H9 (cell line): ENCODE data around the gene OR9Q1. TPM values are rescaled to one million over a fixed set of nuclear protein-coding genes. Genes with fewer than 3 reads are reported as not detected.
"Not testable (repeated sequence)": the region's sequence is repeated elsewhere in the genome, so short reads cannot be mapped to it uniquely, and the experiment has no call there.

Experiments used
- DNase-seq: peaks from one replicate; pipeline ENCODE4 v3.0.0-alpha.2; 2017
- H2AFZ ChIP-seq: one replicate; pipeline ENCODE4 v1.6.1; 2013; ENCODE audit warnings: mild to moderate bottlenecking, low read length, control low read depth, moderate library complexity
- H2AK5ac ChIP-seq: 2 replicates; pipeline ENCODE4 v1.6.1; 2013; ENCODE audit warnings: low read length, control low read depth, mixed read lengths; ENCODE audit not compliant: insufficient read length
- H2BK120ac ChIP-seq: one replicate; pipeline ENCODE4 v1.6.1; 2013; ENCODE audit warnings: low read depth, mild to moderate bottlenecking, low read length, control low read depth, inconsistent platforms; ENCODE audit not compliant: poor library complexity, severe bottlenecking
- H2BK12ac ChIP-seq: 2 replicates; pipeline ENCODE4 v1.6.1; 2013; ENCODE audit warnings: low read length, control low read depth, mixed read lengths, low read depth; ENCODE audit not compliant: insufficient read length
- H2BK15ac ChIP-seq: 2 replicates; pipeline ENCODE4 v1.6.1; 2013; ENCODE audit warnings: low read depth, low read length, control low read depth
- H2BK20ac ChIP-seq: one replicate; pipeline ENCODE4 v1.6.1; 2013; ENCODE audit warnings: low read depth, mild to moderate bottlenecking, low read length, control low read depth, inconsistent platforms; ENCODE audit not compliant: poor library complexity, severe bottlenecking
- H2BK5ac ChIP-seq: 2 replicates; pipeline ENCODE4 v1.6.1; 2013; ENCODE audit warnings: low read length, control low read depth, mixed read lengths; ENCODE audit not compliant: insufficient read length
- H3K14ac ChIP-seq: 2 replicates; pipeline ENCODE4 v1.6.1; 2013; ENCODE audit warnings: low read length, control low read depth; ENCODE audit not compliant: insufficient read depth
- H3K18ac ChIP-seq: 2 replicates; pipeline ENCODE4 v1.6.1; 2013; ENCODE audit warnings: low read depth, mild to moderate bottlenecking, mixed read lengths, low read length, control low read depth; ENCODE audit not compliant: insufficient read length
- H3K23ac ChIP-seq: 2 replicates; pipeline ENCODE4 v1.6.1; 2013; ENCODE audit warnings: low read length, control low read depth, mixed read lengths, low read depth; ENCODE audit not compliant: insufficient read length
- H3K23me2 ChIP-seq: 2 replicates; pipeline ENCODE4 v1.6.1; 2013; ENCODE audit warnings: low read depth, mild to moderate bottlenecking, mixed read lengths, low read length, control low read depth; ENCODE audit not compliant: insufficient read length, poor library complexity, severe bottlenecking
- H3K27ac ChIP-seq: 2 replicates; pipeline ENCODE4 v1.5.1; 2013; ENCODE audit warnings: low read length, control low read depth, mixed read lengths, low read depth; ENCODE audit not compliant: insufficient read length
- H3K27me3 ChIP-seq: 2 replicates; pipeline ENCODE4 v1.6.1; 2013; ENCODE audit warnings: low read length, control low read depth, inconsistent platforms; ENCODE audit not compliant: insufficient read depth
- H3K4ac ChIP-seq: 2 replicates; pipeline ENCODE4 v1.6.1; 2013; ENCODE audit warnings: low read depth, mild to moderate bottlenecking, control low read depth, inconsistent platforms, low read length, moderate library complexity
- H3K4me1 ChIP-seq: 2 replicates; pipeline ENCODE4 v1.6.1; 2013; ENCODE audit warnings: low read length, control low read depth, inconsistent platforms; ENCODE audit not compliant: insufficient read depth
- H3K4me2 ChIP-seq: 2 replicates; pipeline ENCODE4 v1.6.1; 2013; ENCODE audit warnings: low read length, control low read depth, mixed read lengths; ENCODE audit not compliant: insufficient read length, insufficient read depth
- H3K56ac ChIP-seq: 2 replicates; pipeline ENCODE4 v1.6.1; 2013; ENCODE audit warnings: low read depth, mild to moderate bottlenecking, mixed read lengths, low read length, control low read depth; ENCODE audit not compliant: insufficient read length
- H3K79me1 ChIP-seq: 2 replicates; pipeline ENCODE4 v1.6.1; 2013; ENCODE audit warnings: low read depth, mild to moderate bottlenecking, moderate library complexity, low read length, control low read depth, inconsistent platforms; ENCODE audit not compliant: insufficient read depth, poor library complexity, severe bottlenecking
- H3K79me2 ChIP-seq: 2 replicates; pipeline ENCODE4 v1.6.1; 2013; ENCODE audit warnings: low read length, control low read depth, inconsistent platforms; ENCODE audit not compliant: insufficient read depth
- H3K9ac ChIP-seq: 2 replicates; pipeline ENCODE4 v1.6.1; 2013; ENCODE audit warnings: low read length, control low read depth, mixed read lengths; ENCODE audit not compliant: insufficient read length; ENCODE audit errors: extremely low read depth
- H3K9me3 ChIP-seq: one replicate; pipeline ENCODE4 v1.6.1; 2013; ENCODE audit warnings: low read depth, low read length, inconsistent platforms; ENCODE audit not compliant: control insufficient read depth
- H3T11ph ChIP-seq: one replicate; pipeline ENCODE4 v1.6.1; 2013; ENCODE audit warnings: mild to moderate bottlenecking, low read length, control low read depth, inconsistent platforms
- H4K20me1 ChIP-seq: one replicate; pipeline ENCODE4 v1.6.1; 2013; ENCODE audit not compliant: control insufficient read depth, insufficient read length, insufficient read depth
- H4K5ac ChIP-seq: 2 replicates; pipeline ENCODE4 v1.6.1; 2013; ENCODE audit warnings: low read depth, mild to moderate bottlenecking, mixed read lengths, low read length, control low read depth; ENCODE audit not compliant: insufficient read length
- H4K8ac ChIP-seq: replicated peaks from 2 replicates; pipeline ENCODE4 v1.6.1; 2013; ENCODE audit warnings: low read length, control low read depth, mixed read lengths, low read depth; ENCODE audit not compliant: insufficient read length
- H4K91ac ChIP-seq: 2 replicates; pipeline ENCODE4 v1.6.1; 2013; ENCODE audit warnings: low read depth, mild to moderate bottlenecking, moderate library complexity, mixed read lengths, low read length, control low read depth; ENCODE audit not compliant: insufficient read length
- H3K27ac Mint-ChIP-seq, 3 experiments: 2 replicates in 2 of 3; 3 replicates in 1 of 3; pipeline ENCODE4 v1.8.0; 2020 to 2021; ENCODE audit warnings: mixed read lengths in 3 of 3, mild to moderate bottlenecking in 1 of 3, moderate library complexity in 1 of 3
- H3K27me3 Mint-ChIP-seq: 2 replicates; pipeline ENCODE4 v1.8.0; 2021; ENCODE audit warnings: low read depth, mild to moderate bottlenecking, moderate library complexity, mixed read lengths
- H3K36me3 Mint-ChIP-seq, 3 experiments: 2 replicates in 2 of 3; 3 replicates in 1 of 3; pipeline ENCODE4 v1.8.0; 2020 to 2021; ENCODE audit warnings: low read depth in 3 of 3, mixed read lengths in 3 of 3; ENCODE audit not compliant: insufficient read depth in 1 of 3
- H3K4me1 Mint-ChIP-seq, 2 experiments: 2 replicates each; pipeline ENCODE4 v1.8.0; 2020; ENCODE audit warnings: mixed read lengths in 2 of 2
- H3K4me3 Mint-ChIP-seq, 2 experiments: 2 replicates in 1 of 2; 3 replicates in 1 of 2; pipeline ENCODE4 v1.8.0; 2020 to 2021; ENCODE audit warnings: mild to moderate bottlenecking in 2 of 2, mixed read lengths in 2 of 2, moderate library complexity in 1 of 2
- H3K9me3 Mint-ChIP-seq, 2 experiments: 2 replicates in 1 of 2; 3 replicates in 1 of 2; pipeline ENCODE4 v1.8.0; 2020; ENCODE audit warnings: mild to moderate bottlenecking in 2 of 2, mixed read lengths in 2 of 2, moderate library complexity in 1 of 2
- WGBS: extraction: QIAGEN DNeasy Blood & Tissue Kit; methylation state at CpG from one replicate; pipeline ENCODE4 v1.1.7; 2013; ENCODE audit warnings: missing lambda C conversion rate, low lambda C conversion rate, mixed read lengths; ENCODE audit not compliant: insufficient read length; ENCODE audit errors: extremely low coverage; 5-methylcytosine and 5-hydroxymethylcytosine counted together
- total RNA-seq: library from RNA; stranded (reverse); gene quantifications from 2 replicates; pipeline ENCODE4 v1.2.1, GENCODE V29; 2021

The OR9Q1 gene
- total RNA-seq, 1 experiment from 2014 or later, result not detected

- no CpG with 5 or more reads among the region's 10 CpGs for WGBS
- H3K4me2 ChIP-seq, result not testable (repeated sequence)
Observed at GRCh38 chr11:58000021-58000420, 23.7 kb upstream of the OR9Q1 start.

More at GRCh38 chr11:58000021-58000420, 23.7 kb upstream of the OR9Q1 start:
- H2BK120ac ChIP-seq, H3K27me3 Mint-ChIP-seq, H3K23me2 ChIP-seq, H3K9ac ChIP-seq, H3K23ac ChIP-seq, H4K20me1 ChIP-seq, H3K14ac ChIP-seq, H2BK20ac ChIP-seq, H2BK5ac ChIP-seq, H3K4me1 Mint-ChIP-seq, H3K56ac ChIP-seq, H3K79me2 ChIP-seq, H3K4me3 Mint-ChIP-seq, H3K27ac ChIP-seq, H2BK12ac ChIP-seq, DNase-seq, H2BK15ac ChIP-seq, H3K9me3 ChIP-seq, H2AFZ ChIP-seq, H3T11ph ChIP-seq, H3K79me1 ChIP-seq, H4K91ac ChIP-seq, H3K27me3 ChIP-seq, H3K27ac Mint-ChIP-seq, H3K4ac ChIP-seq, H2AK5ac ChIP-seq, H3K4me1 ChIP-seq, H4K8ac ChIP-seq, H4K5ac ChIP-seq, H3K18ac ChIP-seq: not testable (repeated sequence)
- H3K9me3 Mint-ChIP-seq, result peaks cover 9 to 13% of the 10 kb centered on the region in 2 experiments
- peaks cover 0 to 12% (median 5%) of the 10 kb centered on the region in 3 experiments; a peak in 4 of 7 replicates for H3K36me3 Mint-ChIP-seq
